Ovary (tissue), 9 donors: Measurements from ENCODE around the gene FOXE1. TPM values are rescaled to one million over a fixed set of nuclear protein-coding genes. Genes with fewer than 3 reads are reported as not detected.
A peak's percentile ranks its signal among the peaks of the same experiment; 100 is the strongest.

Source experiments
- DNase-seq, 5 donors: peaks; one replicate each; pipeline ENCODE4 v3.0.0-alpha.2; 2019 to 2020
- H3K27ac ChIP-seq, 2 donors: fragments of 200-600 bp; one replicate each; pipeline versions ENCODE4 v1.5.1 to v1.8.0; 2019 to 2022
- H3K27me3 ChIP-seq: fragments of 200-600 bp; one replicate; pipeline ENCODE4 v1.8.0; 2022
- H3K36me3 ChIP-seq: fragments of 200-600 bp; sonication (generic); one replicate; pipeline ENCODE4 v1.5.1; 2019
- H3K4me1 ChIP-seq: one replicate; pipeline ENCODE4 v1.8.1; 2013; ENCODE audit warnings: mild to moderate bottlenecking, moderate library complexity; ENCODE audit not compliant: insufficient read depth
- H3K4me3 ChIP-seq: fragments of 200-600 bp; sonication (generic); one replicate; pipeline ENCODE4 v1.5.1; 2017
- H3K9me3 ChIP-seq, 2 donors: fragments of 200-600 bp in 1 of 2; sonication (generic) in 1 of 2; one replicate each; pipeline versions ENCODE4 v1.5.1 to v1.8.1; 2013 to 2019; ENCODE audit warnings: mild to moderate bottlenecking in 1 of 2, moderate library complexity in 1 of 2
- EP300 ChIP-seq: sonication (generic); formaldehyde crosslinking; IDR thresholded peaks from one replicate; pipeline ENCODE4 v1.6.1; 2017; ENCODE audit warnings: antibody characterized with exemption
- POLR2A ChIP-seq: fragments of 450-650 bp; IDR thresholded peaks from one replicate; pipeline ENCODE4 v1.6.1; 2017; ENCODE audit warnings: antibody characterized with exemption, mild to moderate bottlenecking, moderate library complexity
- WGBS, 3 donors: extraction: QIAGEN DNeasy Blood & Tissue Kit in 1 of 3; methylation state at CpG; one replicate each; pipeline versions ENCODE4 v1.1.5 to v1.1.7; 2013 to 2017; 5-methylcytosine and 5-hydroxymethylcytosine counted together
- intact Hi-C, 4 donors: fragments of 100-400 bp; cut with DNase I; formaldehyde crosslinking; loops; one replicate each; pipeline versions ENCODE4 v1.11.0 to v1.15.1; 2022 to 2023
- polyA plus RNA-seq, 2 donors: library from polyadenylated mRNA; stranded (reverse); fragments of 200-250 nt in 1 of 2; fragments of 350-450 nt in 1 of 2; fragmentation: Illumina TruSeq in 1 of 2; extraction: RNeasy Lipid Tissue Mini Kit (QIAGEN cat#74804) in 1 of 2; gene quantifications; one replicate each; pipeline ENCODE4 v1.2.3, GENCODE V29; 2013 to 2014
- total RNA-seq, 7 donors: library from RNA; depleted of rRNA in 2 of 7; stranded (reverse); fragments of >200 nt in 2 of 7; fragmentation: NEBNext Ultra II Directional in 3 of 7; extraction: Animal tissue kit (Norgen Biotek cat#: 25700) in 3 of 7; gene quantifications; one replicate each; pipeline versions ENCODE4 v1.1.0 to v1.2.4, GENCODE V29; 2016 to 2023
- TF ChIP-seq, protein P1 (sequence below), 3 donors: fragments of 450-650 bp in 2 of 3; fragments of 200-600 bp in 1 of 3; IDR thresholded peaks; one replicate each; pipeline versions ENCODE4 v1.5.1 to v1.8.0; 2016 to 2022; ENCODE audit warnings: antibody characterized with exemption in 3 of 3, mild to moderate bottlenecking in 1 of 3
- donor health status: DM: no; HTN: no; CAD: no; lungs with moderate emphysema.
- donor health status: DM: no; HTN: no; CAD: no.
- donor health status: Bipolar disorder and iron deficiency.
- donor health status: DM: yes; HTN: yes; CAD: no.
- donor health status: DM: no; HTN: no; CAD: no.
- donor health status: DM: yes; HTN: yes; CAD: no.

FOXE1 gene
- total and polyA plus RNA-seq, 9 donors: not detected

DNA sequence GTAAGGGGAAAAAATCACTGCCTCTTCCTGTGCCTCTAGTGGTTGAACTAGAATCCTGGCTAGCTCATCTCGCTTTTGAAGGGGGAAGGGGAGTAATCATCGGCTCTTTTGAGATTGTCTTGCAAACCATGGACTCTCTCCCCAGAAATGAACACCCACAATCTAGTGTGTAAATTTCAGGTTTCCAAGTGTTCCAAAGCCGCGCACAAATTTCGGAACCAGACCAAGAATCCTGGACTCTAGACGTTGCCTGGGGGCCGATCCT, 4.9 kb upstream of the FOXE1 start:
- Histone ChIP-seq H3K4me3 (no peak overlapping the region), H3K9me3 (no peaks in the 10 kb centered on the region), H3K27ac (no peak overlapping the region), H3K36me3 (no peaks in the 10 kb centered on the region), H3K27me3 (peaks cover 2% of the 10 kb centered on the region), H3K4me1 (peaks cover under 1% of the 10 kb centered on the region)
- no peak for TF ChIP-seq EP300
- TF ChIP-seq, protein P1, sequence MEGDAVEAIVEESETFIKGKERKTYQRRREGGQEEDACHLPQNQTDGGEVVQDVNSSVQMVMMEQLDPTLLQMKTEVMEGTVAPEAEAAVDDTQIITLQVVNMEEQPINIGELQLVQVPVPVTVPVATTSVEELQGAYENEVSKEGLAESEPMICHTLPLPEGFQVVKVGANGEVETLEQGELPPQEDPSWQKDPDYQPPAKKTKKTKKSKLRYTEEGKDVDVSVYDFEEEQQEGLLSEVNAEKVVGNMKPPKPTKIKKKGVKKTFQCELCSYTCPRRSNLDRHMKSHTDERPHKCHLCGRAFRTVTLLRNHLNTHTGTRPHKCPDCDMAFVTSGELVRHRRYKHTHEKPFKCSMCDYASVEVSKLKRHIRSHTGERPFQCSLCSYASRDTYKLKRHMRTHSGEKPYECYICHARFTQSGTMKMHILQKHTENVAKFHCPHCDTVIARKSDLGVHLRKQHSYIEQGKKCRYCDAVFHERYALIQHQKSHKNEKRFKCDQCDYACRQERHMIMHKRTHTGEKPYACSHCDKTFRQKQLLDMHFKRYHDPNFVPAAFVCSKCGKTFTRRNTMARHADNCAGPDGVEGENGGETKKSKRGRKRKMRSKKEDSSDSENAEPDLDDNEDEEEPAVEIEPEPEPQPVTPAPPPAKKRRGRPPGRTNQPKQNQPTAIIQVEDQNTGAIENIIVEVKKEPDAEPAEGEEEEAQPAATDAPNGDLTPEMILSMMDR (IDR thresholded peaks at IDR 0.05): no peak
- no peak for TF ChIP-seq POLR2A
- 4 to 5% (median 4%) methylated on average over 7 of the region's 7 CpGs for WGBS, 3 donors
- no peak for DNase-seq
- intact Hi-C loops: no loop called here

DNA sequence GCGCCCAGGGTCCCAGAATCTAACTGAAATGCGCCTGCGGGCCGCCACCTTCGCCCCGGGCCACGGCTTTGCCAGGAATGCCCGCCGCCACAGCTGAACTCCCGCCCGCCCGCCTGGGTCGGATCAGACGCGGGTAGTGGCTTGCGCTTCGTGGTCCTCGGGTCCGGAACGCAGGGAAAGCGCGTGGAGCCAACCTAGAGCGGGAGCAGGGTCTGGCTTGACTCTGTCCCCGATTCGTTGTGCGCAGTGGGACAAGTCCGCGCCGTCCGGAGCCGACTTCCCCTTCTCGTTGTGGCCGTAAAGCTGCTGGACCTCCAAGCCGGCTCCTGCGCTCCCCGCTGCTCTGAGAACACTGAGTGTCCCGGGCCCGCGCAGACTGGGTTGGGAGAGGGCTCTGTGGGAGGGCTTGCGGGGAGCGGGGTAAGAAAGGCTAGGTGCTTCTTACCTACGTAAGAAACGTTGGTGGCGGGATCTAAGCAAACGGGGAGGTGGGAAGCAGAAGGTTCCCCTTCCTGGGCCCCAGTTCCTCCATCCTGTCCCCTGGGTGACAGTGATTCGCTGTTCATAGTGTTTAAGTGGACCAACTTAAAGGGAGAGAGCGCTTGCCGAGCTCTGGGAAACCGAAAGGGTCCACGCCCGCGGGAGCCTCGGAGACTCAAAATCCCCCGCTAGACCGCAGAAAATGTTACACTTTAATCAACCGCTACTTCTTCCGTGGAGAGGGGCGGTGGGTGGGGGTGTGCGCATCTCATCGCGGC, 4.4 kb upstream of the FOXE1 start:
- 2 to 3% (median 3%) methylated on average over 59 to 61 of the region's 61 CpGs for WGBS, 3 donors
- H3K9me3 ChIP-seq: no peaks in the 10 kb centered on the region
- peak in 1 of 5 donors; percentile 19 for DNase-seq
- peaks cover 1% of the 10 kb centered on the region for H3K4me1 ChIP-seq
- peaks cover 2% of the 10 kb centered on the region for H3K27me3 ChIP-seq
- no peak overlapping the region for H3K27ac ChIP-seq
- no peak for TF ChIP-seq EP300
- no peak for TF ChIP-seq POLR2A
- TF ChIP-seq, protein P1 (IDR thresholded peaks at IDR 0.05): no peak
- no peaks in the 10 kb centered on the region for H3K36me3 ChIP-seq
- no peak overlapping the region for H3K4me3 ChIP-seq
- intact Hi-C loops: no loop called here

DNA sequence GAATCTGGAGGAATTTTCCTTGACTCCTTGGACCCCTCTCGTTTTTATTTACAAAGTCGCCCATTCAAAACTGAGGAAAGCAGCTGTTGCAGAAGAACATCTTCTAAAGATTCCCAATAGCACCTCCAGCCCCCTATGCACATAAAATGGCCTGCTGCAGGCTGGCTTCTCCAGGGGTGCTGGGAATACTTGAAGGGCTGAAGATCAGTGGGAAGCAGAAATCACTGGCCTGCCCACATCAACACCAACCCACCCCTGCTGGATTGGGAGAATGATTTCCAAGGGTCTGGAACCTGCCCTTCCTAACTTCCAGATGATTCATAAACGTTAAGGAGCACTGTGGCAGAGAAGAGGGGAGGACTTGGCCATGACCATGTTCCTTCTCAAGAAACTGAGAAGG, 3.0 kb upstream of the FOXE1 start:
- Histone ChIP-seq H3K4me3 (no peak overlapping the region), H3K27ac (no peak overlapping the region), H3K9me3 (no peaks in the 10 kb centered on the region), H3K4me1 (peaks cover 1% of the 10 kb centered on the region), H3K27me3 (peaks cover 2% of the 10 kb centered on the region), H3K36me3 (no peaks in the 10 kb centered on the region)
- WGBS, 3 donors: 8 to 11% (median 9%) methylated on average over 3 of the region's 3 CpGs
- intact Hi-C loops: no loop called here
- DNase-seq: no peak
- TF ChIP-seq EP300 (no peak), POLR2A (no peak)
- TF ChIP-seq, protein P1 (IDR thresholded peaks at IDR 0.05): no peak

DNA sequence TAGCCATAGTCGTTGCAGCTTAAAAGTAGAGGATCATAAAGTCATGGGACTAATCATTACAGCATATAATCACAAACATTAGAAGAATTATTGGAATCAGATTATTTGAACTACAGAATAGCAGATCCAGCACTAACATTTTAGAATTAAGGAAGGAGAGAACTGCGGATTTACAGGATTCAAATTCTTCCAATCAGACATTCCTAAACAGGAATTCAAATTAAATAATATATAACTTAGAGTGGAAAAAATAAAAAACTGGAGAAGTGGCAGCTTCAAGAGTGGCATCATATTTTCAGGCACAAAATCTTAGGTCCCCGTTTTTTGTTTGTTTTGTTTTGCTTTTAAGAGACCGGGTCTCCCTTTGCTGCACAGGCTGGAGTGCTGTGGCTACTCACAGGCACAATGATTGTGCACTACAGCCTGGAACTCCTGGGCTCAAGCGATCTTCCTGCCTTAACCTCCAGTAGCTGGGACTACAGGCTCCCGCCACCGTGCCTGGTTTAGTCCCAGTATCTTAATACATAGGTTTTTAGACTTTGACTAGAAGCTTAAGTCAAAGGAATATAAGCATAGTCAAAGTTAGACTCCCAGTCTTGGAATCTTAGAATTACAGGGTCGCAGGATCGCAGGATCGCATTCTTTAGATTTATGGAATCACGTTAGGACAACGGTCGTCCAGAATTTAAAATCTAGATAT, 2.1 kb upstream of the FOXE1 start:
- Histone ChIP-seq H3K36me3 (no peaks in the 10 kb centered on the region), H3K27ac (no peak overlapping the region), H3K9me3 (no peaks in the 10 kb centered on the region), H3K27me3 (peaks cover 2% of the 10 kb centered on the region), H3K4me1 (peaks cover 1% of the 10 kb centered on the region), H3K4me3 (no peak overlapping the region)
- intact Hi-C loops: no loop called here
- TF ChIP-seq POLR2A (no peak), EP300 (no peak)
- TF ChIP-seq, protein P1 (IDR thresholded peaks at IDR 0.05): no peak
- no peak for DNase-seq
- WGBS, 3 donors: 15 to 20% (median 15%) methylated on average over 13 of the region's 13 CpGs
